ENCODE measurements around the gene CLK2. TPM values are rescaled to one million over a fixed set of nuclear protein-coding genes. Genes with fewer than 3 reads are reported as not detected.

Gene CLK2
- total and polyA plus RNA-seq, 9 of the 15 experiments (the other 6 are each of a cell fraction or from before 2014, with no cell fraction given), result 13.5 to 81.4 (median 39.6) TPM

GRCh38 chr1:155227261-155228095 lies 45.8 kb downstream of the CLK2 start (continued):
- TF ChIP-seq CHCHD3 (CRISPR knock-in tag; IDR thresholded peaks at IDR 0.05), result no peak
- TF ChIP-seq ZNF274 (IDR thresholded peaks at IDR 0.05; ENCODE audit: borderline replicate concordance, low read depth, low read length), result no peak
- TF ChIP-seq E2F3 (CRISPR knock-in tag; IDR thresholded peaks at IDR 0.05), result peak; percentile 97
- TF ChIP-seq TBP (optimal IDR thresholded peaks at IDR 0.05; ENCODE audit: low read depth, low read length), result peak; percentile 86
- TF ChIP-seq TEAD1 (CRISPR knock-in tag; IDR thresholded peaks at IDR 0.05), result peak; percentile 9 to 49; a peak in 2 of 4 replicates
- TF ChIP-seq WHSC1 (IDR thresholded peaks at IDR 0.05; ENCODE audit: low read length), result no peak
- 0 out of 2 replicates have a peak, but pooled peaks have one; percentile 18 for TF ChIP-seq TRIM28 (IDR thresholded peaks at IDR 0.05)
- peak; percentile 58 for TF ChIP-seq ZFX (CRISPR knock-in tag; IDR thresholded peaks at IDR 0.05)
- 0 out of 2 replicates have a peak, but pooled peaks have one; percentile 16 for TF ChIP-seq ZNF239 (CRISPR knock-in tag; IDR thresholded peaks at IDR 0.05)
- TF ChIP-seq, protein P1, sequence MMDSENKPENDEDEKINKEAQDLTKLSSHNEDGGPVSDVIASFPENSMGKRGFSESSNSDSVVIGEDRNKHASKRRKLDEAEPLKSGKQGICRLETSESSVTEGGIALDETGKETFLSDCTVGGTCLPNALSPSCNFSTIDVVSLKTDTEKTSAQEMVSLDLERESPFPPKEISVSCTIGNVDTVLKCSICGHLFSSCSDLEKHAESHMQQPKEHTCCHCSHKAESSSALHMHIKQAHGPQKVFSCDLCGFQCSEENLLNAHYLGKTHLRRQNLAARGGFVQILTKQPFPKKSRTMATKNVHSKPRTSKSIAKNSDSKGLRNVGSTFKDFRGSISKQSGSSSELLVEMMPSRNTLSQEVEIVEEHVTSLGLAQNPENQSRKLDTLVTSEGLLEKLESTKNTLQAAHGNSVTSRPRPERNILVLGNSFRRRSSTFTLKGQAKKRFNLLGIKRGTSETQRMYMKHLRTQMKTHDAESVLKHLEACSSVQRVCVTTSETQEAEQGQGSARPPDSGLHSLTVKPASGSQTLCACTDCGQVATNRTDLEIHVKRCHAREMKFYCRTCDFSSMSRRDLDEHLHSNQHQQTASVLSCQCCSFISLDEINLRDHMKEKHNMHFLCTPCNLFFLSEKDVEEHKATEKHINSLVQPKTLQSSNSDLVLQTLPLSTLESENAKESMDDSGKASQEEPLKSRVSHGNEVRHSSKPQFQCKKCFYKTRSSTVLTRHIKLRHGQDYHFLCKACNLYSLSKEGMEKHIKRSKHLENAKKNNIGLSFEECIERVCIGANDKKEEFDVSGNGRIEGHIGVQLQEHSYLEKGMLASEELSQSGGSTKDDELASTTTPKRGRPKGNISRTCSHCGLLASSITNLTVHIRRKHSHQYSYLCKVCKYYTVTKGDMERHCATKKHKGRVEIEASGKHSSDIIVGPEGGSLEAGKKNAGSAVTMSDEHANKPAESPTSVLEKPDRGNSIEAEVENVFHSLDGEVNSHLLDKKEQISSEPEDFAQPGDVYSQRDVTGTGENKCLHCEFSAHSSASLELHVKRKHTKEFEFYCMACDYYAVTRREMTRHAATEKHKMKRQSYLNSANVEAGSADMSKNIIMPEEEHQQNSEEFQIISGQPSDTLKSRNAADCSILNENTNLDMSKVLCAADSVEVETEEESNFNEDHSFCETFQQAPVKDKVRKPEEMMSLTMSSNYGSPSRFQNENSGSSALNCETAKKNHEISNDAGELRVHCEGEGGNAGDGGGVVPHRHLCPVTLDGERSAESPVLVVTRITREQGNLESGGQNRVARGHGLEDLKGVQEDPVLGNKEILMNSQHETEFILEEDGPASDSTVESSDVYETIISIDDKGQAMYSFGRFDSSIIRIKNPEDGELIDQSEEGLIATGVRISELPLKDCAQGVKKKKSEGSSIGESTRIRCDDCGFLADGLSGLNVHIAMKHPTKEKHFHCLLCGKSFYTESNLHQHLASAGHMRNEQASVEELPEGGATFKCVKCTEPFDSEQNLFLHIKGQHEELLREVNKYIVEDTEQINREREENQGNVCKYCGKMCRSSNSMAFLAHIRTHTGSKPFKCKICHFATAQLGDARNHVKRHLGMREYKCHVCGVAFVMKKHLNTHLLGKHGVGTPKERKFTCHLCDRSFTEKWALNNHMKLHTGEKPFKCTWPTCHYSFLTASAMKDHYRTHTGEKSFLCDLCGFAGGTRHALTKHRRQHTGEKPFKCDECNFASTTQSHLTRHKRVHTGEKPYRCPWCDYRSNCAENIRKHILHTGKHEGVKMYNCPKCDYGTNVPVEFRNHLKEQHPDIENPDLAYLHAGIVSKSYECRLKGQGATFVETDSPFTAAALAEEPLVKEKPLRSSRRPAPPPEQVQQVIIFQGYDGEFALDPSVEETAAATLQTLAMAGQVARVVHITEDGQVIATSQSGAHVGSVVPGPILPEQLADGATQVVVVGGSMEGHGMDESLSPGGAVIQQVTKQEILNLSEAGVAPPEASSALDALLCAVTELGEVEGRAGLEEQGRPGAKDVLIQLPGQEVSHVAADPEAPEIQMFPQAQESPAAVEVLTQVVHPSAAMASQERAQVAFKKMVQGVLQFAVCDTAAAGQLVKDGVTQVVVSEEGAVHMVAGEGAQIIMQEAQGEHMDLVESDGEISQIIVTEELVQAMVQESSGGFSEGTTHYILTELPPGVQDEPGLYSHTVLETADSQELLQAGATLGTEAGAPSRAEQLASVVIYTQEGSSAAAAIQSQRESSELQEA (IDR thresholded peaks at IDR 0.05; ENCODE audit: low read depth), result no peak
- TF ChIP-seq RHOXF2B (CRISPR knock-in tag; conservative IDR thresholded peaks at IDR 0.05), result no peak
- TF ChIP-seq, protein P2, sequence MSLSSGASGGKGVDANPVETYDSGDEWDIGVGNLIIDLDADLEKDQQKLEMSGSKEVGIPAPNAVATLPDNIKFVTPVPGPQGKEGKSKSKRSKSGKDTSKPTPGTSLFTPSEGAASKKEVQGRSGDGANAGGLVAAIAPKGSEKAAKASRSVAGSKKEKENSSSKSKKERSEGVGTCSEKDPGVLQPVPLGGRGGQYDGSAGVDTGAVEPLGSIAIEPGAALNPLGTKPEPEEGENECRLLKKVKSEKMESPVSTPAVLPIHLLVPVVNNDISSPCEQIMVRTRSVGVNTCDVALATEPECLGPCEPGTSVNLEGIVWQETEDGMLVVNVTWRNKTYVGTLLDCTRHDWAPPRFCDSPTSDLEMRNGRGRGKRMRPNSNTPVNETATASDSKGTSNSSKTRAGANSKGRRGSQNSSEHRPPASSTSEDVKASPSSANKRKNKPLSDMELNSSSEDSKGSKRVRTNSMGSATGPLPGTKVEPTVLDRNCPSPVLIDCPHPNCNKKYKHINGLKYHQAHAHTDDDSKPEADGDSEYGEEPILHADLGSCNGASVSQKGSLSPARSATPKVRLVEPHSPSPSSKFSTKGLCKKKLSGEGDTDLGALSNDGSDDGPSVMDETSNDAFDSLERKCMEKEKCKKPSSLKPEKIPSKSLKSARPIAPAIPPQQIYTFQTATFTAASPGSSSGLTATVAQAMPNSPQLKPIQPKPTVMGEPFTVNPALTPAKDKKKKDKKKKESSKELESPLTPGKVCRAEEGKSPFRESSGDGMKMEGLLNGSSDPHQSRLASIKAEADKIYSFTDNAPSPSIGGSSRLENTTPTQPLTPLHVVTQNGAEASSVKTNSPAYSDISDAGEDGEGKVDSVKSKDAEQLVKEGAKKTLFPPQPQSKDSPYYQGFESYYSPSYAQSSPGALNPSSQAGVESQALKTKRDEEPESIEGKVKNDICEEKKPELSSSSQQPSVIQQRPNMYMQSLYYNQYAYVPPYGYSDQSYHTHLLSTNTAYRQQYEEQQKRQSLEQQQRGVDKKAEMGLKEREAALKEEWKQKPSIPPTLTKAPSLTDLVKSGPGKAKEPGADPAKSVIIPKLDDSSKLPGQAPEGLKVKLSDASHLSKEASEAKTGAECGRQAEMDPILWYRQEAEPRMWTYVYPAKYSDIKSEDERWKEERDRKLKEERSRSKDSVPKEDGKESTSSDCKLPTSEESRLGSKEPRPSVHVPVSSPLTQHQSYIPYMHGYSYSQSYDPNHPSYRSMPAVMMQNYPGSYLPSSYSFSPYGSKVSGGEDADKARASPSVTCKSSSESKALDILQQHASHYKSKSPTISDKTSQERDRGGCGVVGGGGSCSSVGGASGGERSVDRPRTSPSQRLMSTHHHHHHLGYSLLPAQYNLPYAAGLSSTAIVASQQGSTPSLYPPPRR (CRISPR knock-in tag; IDR thresholded peaks at IDR 0.05; ENCODE audit: borderline replicate concordance), result no peak
- TF ChIP-seq, protein P3, sequence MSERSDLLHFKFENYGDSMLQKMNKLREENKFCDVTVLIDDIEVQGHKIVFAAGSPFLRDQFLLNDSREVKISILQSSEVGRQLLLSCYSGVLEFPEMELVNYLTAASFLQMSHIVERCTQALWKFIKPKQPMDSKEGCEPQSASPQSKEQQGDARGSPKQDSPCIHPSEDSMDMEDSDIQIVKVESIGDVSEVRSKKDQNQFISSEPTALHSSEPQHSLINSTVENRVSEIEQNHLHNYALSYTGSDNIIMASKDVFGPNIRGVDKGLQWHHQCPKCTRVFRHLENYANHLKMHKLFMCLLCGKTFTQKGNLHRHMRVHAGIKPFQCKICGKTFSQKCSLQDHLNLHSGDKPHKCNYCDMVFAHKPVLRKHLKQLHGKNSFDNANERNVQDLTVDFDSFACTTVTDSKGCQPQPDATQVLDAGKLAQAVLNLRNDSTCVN (CRISPR knock-in tag; IDR thresholded peaks at IDR 0.05), result no peak
- no peak for TF ChIP-seq ARNT (IDR thresholded peaks at IDR 0.05)
